T-helper 2 cell treated with Interferon-gamma antibody and Interleukin-4, amounts not matched to agents 100 ng/mL and 5 ng/mL, for 36 hours (primary cell): Measurements from ENCODE around the gene OR6B3. TPM values are rescaled to one million over a fixed set of nuclear protein-coding genes. Genes with fewer than 3 reads are reported as not detected.

Experiments
- total RNA-seq: library from RNA; stranded (reverse); gene quantifications from 2 replicates; pipeline ENCODE4 v1.2.3, GENCODE V29; 2022

OR6B3 gene
- total RNA-seq, 1 donor from 2014 or later: not detected

Other genes with a start within 250 kb of the OR6B3 start
- gene NDUFA10, start 28.2 kb downstream of the OR6B3 start, total RNA-seq: 85.7 and 95.2 TPM in 2 replicates
- not detected in 2 replicates for gene OR6B2, start 23.1 kb downstream of the OR6B3 start, total RNA-seq
- gene COPS9, start 82.8 kb upstream of the OR6B3 start, total RNA-seq: 103 and 122 TPM in 2 replicates
- gene OTOS, start 87.1 kb upstream of the OR6B3 start, total RNA-seq: not detected in 2 replicates